Activated CD4-positive, alpha-beta T cell treated with anti-CD3 and anti-CD28 coated beads for 1 hour (primary cell): ENCODE results near the gene KIF12.
"Not testable (repeated sequence)": the region's sequence is repeated elsewhere in the genome, so short reads cannot be mapped to it uniquely, and the experiment has no call there.

Experiments
- DNase-seq: peaks from one replicate; pipeline ENCODE4 v3.0.0-alpha.2; 2020

Gene KIF12

DNA sequence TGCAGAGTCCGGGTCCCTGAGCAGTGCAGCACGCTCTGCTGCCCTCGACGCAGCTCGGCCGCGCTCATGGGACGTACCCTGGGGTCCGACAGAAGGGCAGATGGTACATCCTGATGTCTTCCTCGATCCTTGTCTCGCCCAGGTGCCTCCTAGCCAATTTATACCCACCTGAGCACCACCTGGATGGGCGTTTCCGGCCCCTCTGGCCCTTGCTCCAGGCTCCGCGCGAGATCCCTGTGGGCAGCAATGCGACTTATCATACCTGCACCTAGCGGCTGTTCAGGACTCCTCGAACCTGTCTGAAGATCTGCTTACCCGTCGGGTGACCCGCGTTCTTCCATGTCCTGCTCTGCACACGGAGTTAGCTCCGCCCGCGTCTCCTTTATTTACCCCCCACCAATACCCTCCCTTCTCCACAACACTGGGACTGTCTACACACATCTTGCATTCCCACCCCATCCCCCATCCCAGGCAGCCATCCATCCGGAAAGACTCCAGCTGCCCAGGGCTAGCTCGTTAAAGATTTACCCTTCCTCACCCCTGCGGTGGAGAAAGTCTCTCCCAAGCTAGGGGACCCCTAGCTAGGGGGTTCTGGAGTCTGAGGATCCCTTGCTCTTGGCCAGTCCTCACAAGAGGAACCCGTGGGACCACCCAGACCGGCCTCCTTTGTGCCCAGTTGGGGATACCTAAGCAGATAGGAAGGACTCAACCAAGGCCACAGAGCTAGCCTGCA, at the start of gene KIF12:
Gene KIF12, minus strand, starts transcription at position 357 of the 733 bp plus-strand sequence. Its CDS starts 16 bp downstream, at position 341.
- no peak for DNase-seq

DNA sequence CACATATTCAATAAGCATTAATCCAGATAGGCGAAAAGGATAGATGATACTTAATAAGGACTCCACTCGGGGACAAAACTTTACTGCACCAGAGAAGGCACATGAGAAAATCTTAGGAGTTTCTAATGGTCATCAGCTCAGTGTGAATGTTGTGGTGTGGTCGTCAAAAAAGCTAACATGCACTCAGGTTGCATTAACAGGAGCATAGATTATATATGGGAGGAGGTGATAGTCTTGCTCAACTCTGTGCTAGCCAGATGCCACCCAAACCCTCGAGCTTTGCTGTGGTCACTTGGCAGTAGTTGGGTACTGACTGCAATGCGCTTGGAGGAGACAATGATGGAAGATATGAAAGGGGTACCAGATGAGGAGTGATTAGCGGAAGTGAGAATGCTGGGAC, 47.6 kb upstream of the KIF12 start:
- DNase-seq: no peak

DNA sequence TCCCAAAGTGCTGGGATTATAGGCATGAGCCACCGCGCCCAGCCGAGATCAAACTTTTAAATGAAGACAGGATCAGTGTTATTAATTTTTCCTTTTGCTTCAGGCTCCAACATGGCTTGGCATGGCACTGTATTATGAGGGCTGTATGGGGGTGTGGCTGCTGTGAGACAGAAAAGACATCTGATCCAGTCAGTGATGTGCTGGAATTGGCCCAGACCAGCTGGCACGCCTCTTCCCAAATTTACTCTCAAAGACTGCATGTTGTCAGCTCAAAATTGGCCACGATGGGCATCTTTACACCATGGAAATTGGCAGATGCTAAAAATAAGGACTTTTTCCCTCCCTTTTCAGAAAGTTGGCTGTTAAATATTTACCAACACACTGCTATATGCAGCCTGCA, 44.1 kb upstream of the KIF12 start:
- no peak for DNase-seq

DNA sequence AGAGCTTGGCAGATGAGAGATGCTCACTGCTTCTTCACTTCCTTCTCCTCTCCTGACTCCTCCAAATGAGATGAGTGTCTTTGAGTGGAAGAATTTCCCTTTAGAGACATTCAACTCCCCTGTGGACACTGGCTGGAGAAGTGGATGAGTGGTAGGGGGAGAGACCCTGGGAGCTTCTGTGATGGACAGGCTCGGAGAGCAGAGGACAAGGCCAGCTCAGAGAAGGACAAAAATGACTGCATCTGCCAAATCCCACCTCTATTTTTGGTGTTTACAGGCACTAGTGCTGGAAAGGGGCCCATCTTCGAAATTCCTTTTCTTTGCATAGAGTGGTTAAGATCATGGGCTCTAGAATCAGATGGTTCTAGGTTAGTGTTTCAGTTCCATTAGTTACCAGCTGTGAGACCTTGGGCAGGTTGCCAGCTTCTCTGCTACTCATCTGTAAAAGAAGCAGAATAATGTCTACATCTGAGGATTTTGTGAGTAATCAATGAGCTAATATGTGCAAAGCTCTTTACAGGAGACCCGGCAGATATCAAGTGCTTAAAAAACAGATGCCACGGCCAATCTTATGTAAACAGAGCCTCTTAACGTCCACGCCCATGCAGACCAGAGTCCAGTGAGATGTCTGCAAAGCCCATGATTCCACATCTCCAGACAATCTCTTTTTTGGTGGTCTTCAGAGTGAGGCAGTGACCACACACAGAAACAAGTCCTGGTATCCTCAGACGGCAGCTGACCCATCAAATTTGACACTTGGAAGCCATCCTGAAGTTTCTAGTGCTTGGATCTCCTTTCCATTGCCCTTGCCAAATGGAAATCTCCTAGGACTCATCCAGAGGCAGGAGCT, 42.7 kb upstream of the KIF12 start:
- DNase-seq: no peak

DNA sequence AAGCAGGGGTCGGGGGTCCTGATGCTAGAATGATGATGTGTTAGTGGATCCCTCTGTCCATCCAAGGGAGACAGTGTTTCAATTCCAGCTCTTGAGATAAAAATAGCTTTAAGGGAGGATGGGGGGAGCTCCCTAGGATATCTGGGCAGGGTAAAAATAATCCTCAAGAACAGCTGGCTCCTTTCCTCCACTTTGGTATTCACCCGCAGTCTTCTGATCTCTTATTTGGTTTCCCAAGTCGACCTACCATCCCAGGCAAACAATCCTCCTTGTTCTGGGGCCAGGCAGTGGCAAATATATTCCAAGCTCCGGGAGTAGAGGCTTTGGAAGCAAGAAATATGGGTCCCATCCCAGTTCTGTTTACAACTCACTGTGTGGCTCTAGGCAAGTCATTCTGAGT, 41.8 kb upstream of the KIF12 start:
- DNase-seq: no peak

DNA sequence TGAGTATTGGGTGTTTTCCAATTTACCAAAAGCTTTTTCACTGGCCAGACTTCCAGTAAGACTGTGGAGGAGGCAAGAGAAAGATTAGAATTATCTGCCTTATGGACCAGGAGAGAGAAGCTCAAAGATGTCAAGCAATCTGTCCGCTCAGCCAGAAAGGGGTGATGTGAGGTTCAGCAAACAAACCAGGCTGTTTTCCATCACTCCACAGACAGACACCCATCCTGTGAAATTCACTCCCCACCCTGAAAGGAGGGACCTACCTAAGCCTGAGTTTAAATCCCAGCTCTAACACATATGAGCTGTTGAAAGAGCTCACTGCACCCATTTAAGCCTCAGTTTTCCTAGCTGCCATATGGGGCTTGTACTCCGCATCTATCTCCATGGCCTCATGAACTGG, 41.3 kb upstream of the KIF12 start:
- DNase-seq: no peak

DNA sequence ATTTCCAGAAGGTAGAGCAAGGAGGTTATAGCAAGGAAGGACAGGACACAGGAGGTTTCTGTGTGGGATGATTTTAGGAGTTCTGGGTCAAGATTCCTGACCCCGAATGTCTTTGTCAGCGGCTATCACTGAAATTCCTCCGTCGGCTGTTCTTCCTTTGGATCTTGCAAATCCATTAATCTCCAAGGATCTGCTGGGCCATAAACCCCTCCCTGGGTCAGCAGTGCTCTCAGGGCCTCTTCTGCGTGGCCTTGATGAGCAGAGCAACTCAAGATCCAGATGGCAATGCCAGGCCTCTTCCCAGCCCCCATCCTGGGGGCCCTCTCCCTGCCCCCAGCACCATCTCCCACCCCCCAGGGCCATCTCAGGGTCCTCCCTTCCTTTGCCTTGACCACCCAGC, 40.0 kb upstream of the KIF12 start:
- no peak for DNase-seq

DNA sequence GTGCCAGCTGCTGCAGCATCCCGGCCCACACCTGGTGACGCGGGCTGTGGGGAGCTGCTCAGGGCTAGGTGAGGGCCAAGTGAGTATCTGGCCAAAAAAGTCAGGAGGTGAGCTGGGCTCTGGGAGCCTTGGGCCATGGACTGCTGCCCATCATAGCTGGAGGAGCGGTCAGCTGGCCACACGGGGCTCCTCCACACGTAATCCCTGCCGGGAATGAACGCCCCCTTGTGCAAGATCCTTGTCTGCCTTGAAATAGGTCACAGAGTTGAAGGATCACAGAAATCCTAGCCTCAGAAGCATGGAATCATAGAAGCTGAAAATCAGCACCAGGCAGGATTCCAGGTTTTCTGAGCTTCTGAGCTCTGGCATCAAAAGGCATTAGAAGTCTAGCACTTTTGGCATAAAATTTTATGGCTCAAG, 39.5 kb upstream of the KIF12 start:
- no peak for DNase-seq

DNA sequence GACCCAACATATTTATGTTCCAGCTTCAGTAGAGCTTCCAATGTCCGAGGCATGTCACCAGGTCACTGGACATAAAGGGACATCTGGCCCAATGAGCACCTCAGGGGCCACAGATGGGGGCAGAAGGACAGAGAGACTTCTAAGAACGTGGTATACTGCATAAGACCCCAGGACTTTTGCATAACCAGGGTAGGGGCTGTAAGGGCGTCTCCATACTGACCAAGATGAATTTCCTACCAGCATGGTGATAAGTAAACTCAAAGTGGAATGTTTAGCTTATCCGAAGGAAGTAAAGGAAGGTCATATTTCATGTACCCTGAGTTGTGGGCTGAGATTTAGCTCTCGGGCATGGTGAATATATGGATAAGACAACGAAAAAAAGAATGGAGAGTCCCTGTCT, 38.7 kb upstream of the KIF12 start:
- DNase-seq: no peak

DNA sequence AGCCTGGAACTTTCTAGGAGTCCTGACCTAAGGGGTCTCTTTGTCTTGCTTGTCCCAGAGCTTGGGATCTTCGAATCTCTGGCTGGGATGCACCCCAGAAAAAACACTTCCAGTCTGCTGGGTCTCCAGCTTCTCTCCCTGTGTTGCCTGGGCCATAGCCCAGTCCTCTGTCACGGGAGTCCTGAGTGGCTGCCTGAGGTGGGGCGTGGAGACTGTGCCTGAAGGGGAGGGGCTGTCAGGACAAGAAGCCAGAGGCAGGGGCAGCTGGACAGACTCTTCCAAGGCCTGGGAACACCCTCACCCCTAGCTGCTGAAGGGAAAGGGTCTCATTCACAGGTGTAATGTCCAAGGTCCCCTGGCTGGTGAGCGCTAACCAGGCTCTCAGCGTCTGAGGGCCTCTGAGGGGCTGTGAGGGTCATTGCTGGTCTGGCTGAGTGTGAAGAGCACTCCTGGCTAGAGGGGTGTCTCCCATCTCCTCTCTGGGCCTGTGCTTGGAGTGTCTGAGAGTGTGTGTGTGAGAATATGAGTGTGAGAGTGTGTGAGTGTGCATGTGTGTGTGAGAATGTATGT, 35.8 kb upstream of the KIF12 start:
- DNase-seq: no peak

DNA sequence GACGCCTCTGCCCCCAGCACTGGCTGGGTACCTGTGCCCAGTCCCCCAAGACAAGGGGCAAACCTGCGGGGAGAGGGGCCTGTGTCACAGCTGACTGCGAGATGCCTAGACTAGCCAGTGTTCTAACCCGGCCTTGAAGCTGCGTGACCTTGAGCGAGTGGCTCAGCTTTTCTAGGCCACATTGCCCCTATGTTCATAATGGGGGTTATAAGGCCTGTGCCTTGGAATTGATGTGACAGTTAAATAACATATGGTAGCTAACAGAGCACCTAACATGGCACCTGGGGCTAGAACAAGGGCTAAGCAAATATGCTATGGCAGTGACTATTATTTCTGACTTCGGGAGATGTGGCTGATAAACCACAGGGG, 33.4 kb upstream of the KIF12 start:
- DNase-seq: no peak

DNA sequence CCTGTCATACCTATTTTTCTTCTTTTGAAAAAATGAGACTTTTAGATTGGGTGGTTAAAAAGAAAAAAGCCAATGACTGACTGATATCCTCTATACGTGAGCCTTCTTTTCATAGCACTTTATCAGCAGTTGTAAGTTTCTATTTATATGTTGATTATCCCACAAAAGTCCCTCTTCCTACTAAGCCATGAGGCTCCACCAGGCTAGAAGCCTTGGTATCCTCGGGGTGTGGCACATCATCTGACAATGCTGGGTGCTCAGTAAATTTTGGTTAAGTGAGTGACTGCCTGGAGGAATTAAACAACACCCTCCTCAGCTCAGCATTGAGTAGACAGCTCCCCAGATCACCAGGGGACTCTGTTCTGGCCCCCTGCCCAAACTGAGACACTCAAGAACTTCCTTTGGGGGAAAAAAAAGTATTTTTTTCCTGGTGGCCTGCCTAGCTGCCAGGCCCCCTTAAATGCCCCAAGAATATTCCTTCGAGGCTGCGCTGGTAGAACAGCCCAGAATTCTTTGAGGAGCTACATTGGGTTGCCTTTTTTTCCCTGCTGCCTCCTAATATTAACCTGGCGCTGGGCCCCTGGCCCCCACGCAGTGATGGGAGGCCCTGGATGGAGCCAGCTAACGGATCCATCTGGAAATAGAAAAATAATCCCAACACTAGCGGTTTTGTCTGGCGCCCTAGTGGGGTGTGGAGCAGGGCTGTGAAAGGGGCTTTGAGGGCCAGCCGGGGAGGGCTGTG, 32.9 kb upstream of the KIF12 start:
- no peak for DNase-seq

DNA sequence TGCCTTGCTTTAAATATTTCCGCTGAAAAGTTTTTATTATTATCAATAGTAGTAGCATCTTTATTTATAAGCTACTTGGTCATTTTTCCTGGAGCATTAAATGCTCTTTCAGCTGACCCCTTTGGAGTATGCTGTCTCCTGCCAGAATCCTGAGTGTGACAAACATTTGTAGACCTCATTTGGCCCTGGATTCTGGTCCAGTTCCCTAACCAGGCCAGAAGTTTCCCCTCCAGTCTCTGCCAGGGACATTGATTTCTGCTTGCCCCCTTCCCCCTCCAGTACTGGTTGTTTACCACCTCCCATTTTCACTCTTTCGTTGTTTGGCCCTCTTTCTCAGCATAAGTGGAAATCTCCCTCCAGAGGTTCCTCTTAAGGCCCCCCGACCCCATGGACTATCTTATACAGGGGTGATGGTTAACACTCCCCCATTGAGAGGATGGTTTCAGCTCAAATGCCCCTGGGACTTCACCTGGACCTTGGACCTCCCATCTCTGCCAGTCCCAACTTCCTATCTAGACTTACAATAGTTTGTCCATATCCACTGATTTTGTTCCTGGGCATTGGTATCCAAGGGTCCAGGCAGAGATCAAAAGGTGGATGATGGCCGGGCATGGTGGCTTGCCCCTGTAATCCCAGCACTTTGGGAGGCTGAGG, 31.7 kb upstream of the KIF12 start:
- DNase-seq: no peak

DNA sequence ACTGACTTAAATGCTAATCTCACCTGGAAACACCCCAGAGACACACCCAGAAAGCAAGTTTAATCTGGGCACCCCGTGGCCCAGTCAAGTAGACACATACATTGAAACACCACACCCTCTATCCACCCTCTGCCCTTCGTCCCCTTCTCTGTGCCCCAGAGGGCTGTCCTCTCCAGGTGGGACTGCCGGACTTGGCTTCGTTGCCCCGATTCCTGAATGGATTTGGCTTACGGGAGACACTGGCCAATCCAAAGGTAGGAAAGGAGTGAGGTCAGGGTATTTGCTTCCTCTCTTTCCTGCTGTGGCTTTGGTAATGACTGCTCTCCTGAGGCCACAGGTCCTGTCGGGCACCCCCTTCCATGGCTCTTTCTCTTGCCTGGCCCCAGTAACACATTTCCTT, 31.0 kb upstream of the KIF12 start:
- DNase-seq: no peak

DNA sequence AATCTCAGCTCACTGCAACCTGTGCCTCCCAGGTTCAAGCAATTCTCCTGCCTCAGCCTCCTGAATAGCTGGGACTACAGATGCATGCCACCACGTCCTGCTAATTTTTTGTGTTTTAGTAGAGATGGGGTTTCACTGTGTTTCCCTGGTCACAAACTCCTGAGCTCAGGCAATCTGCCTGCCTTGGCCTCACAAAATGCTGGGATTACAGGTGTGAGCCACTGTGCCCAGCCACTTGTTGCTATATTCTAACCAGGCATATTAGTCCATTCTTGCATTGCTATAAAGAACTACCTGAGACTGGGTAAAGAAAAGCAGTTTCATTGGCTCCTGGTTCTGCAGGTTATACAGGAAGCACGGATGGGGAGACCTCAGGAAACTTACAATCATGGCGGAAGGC, 29.7 kb upstream of the KIF12 start:
- DNase-seq: not testable (repeated sequence)

DNA sequence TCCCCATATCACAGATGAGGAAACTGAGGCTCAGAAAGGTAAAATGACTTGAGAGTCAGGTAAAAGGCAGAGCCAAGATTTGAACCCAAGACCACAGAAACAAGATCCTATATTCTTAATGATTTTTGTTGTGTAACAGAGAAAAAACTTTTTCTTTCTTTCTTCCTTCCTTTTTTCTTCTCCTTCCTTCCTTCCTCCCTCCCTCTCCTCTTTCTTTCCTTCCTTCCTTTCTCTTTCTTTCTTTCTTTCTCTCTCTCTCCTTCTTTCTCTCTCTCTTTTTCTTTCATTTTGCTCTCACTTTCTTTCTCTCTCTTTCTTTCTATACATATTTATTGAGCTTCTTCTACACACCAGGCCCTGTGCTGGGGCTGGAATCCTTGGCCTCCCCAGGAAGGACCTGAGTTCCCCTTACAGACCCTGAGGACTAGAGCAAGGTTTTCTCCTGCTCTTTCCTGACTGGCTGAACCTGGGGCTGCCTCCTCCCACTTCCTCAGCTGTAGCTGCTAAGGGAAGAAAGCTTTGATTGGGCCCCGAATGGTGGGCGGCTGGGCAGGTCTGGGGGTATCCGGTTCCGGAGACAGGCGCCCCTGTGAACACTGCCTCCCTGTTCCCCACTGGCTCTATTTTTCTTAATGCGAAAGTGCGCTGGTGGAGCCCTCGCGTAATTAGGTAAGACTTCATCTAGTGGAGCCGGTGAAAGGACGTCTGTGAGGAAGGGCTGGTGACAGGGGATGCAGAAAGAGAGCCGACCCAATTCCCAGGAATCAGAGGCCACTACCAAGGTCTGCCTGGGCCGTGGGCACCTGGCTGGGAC, 27.4 kb upstream of the KIF12 start:
- DNase-seq: no peak

DNA sequence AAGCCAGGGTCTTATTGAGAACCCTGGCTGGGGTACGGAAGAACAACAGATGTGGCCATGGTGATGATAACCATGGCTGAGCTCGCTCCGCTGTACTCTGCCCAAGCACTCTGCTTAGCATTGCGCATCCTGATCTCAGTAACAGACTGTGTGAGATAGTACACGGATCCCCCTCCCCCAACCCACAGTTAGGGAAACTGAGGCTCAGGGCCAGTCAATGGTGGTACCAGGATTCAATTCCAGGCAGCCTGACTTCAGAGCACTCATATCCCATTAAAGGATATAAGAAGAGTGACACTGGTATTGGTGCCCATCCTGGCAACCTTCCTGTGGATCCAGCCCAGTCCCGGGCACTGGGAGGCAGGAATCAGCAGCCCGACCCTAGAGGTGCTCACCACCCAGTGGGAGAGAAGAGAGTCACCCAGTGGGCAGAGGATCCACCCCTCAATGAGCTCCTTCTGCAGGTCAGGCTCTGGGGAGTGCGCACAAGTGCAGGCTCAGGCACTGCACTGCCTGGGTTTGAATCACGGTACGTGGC, 26.5 kb upstream of the KIF12 start:
- no peak for DNase-seq

DNA sequence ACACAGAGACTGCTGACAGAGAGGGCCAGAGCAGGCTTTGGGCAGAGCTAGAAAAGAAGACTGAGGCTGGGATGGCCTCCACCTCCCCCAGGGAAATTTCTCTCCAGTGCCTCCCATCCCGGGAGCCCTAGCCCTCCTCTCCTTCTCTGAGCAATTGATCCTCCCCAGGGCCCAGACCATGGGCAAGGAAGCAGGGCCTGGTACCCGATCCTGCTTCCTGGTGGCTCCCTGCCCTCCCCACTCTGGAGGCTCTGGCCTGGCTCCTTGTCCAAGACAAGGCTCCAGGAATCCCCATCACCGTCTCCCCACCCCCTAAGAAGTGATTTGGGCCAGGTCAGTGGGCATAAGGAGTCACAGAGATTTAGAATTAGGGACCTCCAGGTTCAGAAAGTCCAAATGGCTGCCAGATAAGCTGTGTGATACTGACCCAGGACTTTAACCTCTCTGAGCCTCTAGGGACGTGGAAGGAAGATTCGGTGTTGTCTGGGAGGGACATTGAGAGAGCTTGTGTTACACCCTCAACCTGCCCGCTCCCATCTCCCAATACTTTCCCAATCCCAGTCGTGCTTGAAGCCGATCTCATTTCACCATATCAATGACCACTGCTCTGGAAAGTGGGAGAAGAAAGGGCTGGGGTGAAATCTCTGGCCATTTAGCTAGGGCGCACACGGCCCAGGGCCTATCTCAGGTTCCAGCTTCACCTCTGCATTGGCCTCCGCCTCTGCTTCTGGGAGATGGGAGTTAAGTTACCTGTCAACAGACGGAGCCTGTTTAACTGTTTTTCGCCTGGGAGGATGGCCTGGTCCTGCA, 25.8 kb upstream of the KIF12 start:
- no peak for DNase-seq

DNA sequence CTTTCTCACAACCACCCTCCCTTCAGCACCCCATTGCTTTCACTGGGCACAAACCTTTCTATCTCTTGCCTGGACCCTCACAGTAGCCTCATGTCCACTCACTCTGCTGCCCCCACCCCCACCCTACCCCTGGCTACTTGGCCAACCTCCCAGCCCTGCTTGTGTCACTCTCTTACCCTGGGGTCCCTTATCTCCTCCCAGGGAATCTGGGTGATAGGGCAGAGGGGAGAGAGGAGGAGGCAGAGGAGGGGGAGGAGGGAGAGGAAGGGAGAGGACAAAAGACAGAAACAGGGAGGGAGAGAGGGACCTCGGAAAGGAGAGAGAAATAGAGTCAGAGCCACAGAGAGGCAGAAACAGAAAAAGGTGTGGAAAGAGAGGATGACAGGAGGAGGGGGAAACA, 25.0 kb upstream of the KIF12 start:
- DNase-seq: no peak
